OCI-LY3 (cell line): ENCODE measurements around the gene TSPAN3.

Experiments
- H2AFZ ChIP-seq: fragments of 200-600, 300-600 bp; shearing (Covaris generic); 2 replicates; pipeline ENCODE4 v1.6.0; 2014; ENCODE audit warnings: antibody characterized with exemption, low read depth, low read length
- H3K27ac ChIP-seq: fragments of 200-600, 300-600 bp; sonication (generic); 2 replicates; pipeline ENCODE4 v1.5.1; 2014; ENCODE audit warnings: mild to moderate bottlenecking, low read length, moderate library complexity, mixed read lengths
- H3K27me3 ChIP-seq: fragments of 200-600, 300-600 bp; sonication (generic); 2 replicates; pipeline ENCODE4 v1.6.1; 2014; ENCODE audit warnings: low read depth, low read length, mixed read lengths
- H3K36me3 ChIP-seq: fragments of 200-600, 300-600 bp; sonication (generic); replicated peaks from 2 replicates; pipeline ENCODE3; 2014; ENCODE audit warnings: low read depth, low read length, mixed read lengths
- H3K4me1 ChIP-seq: fragments of 300-600, 200-600 bp; sonication (generic); 2 replicates; pipeline ENCODE4 v1.6.1; 2014; ENCODE audit warnings: low read length, mixed read lengths
- H3K4me2 ChIP-seq: fragments of 200-600, 300-600 bp; sonication (generic); 2 replicates; pipeline ENCODE4 v1.6.1; 2014; ENCODE audit warnings: low read length, mixed read lengths
- H3K4me3 ChIP-seq: fragments of 300-600, 200-600 bp; sonication (generic); 2 replicates; pipeline ENCODE4 v1.5.1; 2014; ENCODE audit warnings: antibody characterized with exemption, mild to moderate bottlenecking, low read length, moderate library complexity
- H3K79me2 ChIP-seq: fragments of 300-600, 200-600 bp; shearing (Covaris generic); 2 replicates; pipeline ENCODE4 v1.6.1; 2014; ENCODE audit warnings: mild to moderate bottlenecking, low read length, mixed read lengths
- H3K9ac ChIP-seq: fragments of 300-600, 200-600 bp; shearing (Covaris generic); 2 replicates; pipeline ENCODE4 v1.6.0; 2014; ENCODE audit warnings: mild to moderate bottlenecking, low read length, moderate library complexity
- H3K9me3 ChIP-seq: fragments of 200-600, 300-600 bp; shearing (Covaris generic); 2 replicates; pipeline ENCODE4 v1.6.1; 2014; ENCODE audit warnings: low read length, mixed read lengths; ENCODE audit not compliant: insufficient read depth
- H4K20me1 ChIP-seq: fragments of 200-600, 300-600 bp; sonication (generic); 2 replicates; pipeline ENCODE4 v1.6.1; 2016; ENCODE audit warnings: low read length, mixed read lengths; ENCODE audit not compliant: insufficient read depth
- EZH2phosphoT487 ChIP-seq: fragments of 200-600 bp; shearing (Covaris generic); IDR thresholded peaks from 2 replicates; pipeline ENCODE4 v1.6.1; 2018; ENCODE audit warnings: antibody characterized with exemption, mixed run types, low read depth
- TF ChIP-seq, protein P1 (sequence below): fragments of 200-600, 300-600 bp; sonication (generic); IDR thresholded peaks from 2 replicates; pipeline ENCODE4 v1.5.1; 2014; ENCODE audit warnings: antibody characterized with exemption, low read length, low read depth

Gene TSPAN3

DNA sequence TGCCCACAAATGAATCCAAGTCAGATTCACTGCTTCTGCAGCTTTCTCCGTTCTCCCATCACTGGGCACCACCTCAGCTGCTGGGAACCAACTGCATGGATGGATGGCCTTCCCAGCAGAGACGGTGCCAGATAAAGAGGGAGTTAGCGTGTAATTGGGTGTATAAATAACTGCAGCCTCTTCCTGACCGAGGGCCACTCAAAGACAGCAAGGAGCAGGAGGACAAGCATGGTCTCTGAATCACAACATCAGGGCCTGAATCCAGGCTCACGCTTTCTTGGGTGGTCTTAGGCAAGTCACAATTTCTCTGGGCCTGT is 31.7 kb downstream of the TSPAN3 start:
- H3K27me3 ChIP-seq = no peaks in the 10 kb centered on the region
- no peaks in the 10 kb centered on the region for H3K9me3 ChIP-seq
- peaks cover 49% of the 10 kb centered on the region for H3K36me3 ChIP-seq
- H4K20me1 ChIP-seq = no peaks in the 10 kb centered on the region; the same call in 1 of the 2 replicates
- H2AFZ ChIP-seq = no peak overlapping the region
- no peaks in the 10 kb centered on the region for H3K79me2 ChIP-seq
- 0 out of 2 replicates have a peak, but pooled peaks cover 6% of the 10 kb centered on the region for H3K4me1 ChIP-seq
- H3K9ac ChIP-seq = no peak overlapping the region
- H3K27ac ChIP-seq = no peak overlapping the region
- H3K4me3 ChIP-seq = no peak overlapping the region
- no peak overlapping the region for H3K4me2 ChIP-seq
- TF ChIP-seq, protein P1, sequence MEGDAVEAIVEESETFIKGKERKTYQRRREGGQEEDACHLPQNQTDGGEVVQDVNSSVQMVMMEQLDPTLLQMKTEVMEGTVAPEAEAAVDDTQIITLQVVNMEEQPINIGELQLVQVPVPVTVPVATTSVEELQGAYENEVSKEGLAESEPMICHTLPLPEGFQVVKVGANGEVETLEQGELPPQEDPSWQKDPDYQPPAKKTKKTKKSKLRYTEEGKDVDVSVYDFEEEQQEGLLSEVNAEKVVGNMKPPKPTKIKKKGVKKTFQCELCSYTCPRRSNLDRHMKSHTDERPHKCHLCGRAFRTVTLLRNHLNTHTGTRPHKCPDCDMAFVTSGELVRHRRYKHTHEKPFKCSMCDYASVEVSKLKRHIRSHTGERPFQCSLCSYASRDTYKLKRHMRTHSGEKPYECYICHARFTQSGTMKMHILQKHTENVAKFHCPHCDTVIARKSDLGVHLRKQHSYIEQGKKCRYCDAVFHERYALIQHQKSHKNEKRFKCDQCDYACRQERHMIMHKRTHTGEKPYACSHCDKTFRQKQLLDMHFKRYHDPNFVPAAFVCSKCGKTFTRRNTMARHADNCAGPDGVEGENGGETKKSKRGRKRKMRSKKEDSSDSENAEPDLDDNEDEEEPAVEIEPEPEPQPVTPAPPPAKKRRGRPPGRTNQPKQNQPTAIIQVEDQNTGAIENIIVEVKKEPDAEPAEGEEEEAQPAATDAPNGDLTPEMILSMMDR = no peak
- TF ChIP-seq EZH2phosphoT487 = no peak

DNA sequence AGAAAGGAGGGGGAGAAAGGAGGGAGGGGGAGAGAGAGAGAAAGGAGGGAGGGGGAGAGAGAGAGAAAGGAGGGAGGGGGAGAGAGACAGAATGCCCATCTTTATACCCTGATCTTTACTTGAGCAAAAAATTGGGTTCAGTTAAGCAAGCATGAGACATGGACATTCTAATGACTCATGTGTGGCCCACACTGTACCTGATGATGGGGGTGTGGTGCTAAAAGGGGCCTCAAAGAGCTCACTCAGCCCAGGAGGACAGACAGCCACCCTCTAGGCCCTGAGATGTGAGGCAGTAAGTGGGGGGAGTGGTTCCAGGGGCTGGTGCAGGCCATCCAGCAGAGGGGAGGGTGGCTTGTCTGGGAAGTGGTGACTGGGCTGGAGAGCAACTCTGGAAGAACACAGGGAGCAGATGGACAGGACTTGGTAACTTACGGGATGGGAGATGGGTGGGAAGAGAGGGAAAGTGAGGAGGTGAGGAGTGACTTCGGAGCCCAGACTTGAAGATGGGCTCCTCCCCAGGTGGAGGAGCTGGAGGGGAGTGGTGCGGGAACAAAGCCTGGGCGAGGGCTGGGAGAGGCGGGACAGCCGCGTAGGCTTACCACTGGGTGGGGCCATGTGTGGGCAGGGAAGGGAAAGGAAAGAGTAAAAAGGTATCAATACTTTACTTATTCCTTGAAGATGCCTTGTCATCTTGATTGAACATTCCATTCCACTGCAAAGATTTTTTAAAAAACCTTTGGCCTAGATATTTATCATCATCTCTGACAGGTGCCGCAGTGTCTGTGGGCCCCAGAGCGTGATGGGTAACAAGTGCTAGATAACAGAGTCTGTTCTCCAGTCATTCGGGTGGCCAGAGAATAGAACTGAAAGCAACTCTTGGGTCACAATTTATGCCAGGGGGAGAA is 32.3 kb downstream of the TSPAN3 start:
- H3K27ac ChIP-seq = no peak overlapping the region
- H3K4me2 ChIP-seq = no peak overlapping the region
- no peak overlapping the region for H3K9ac ChIP-seq
- H3K27me3 ChIP-seq = no peaks in the 10 kb centered on the region
- TF ChIP-seq, protein P1 = no peak
- no peak for TF ChIP-seq EZH2phosphoT487
- H4K20me1 ChIP-seq = no peaks in the 10 kb centered on the region; the same call in 1 of the 2 replicates
- no peaks in the 10 kb centered on the region for H3K79me2 ChIP-seq
- peaks cover 43% of the 10 kb centered on the region for H3K36me3 ChIP-seq
- H3K9me3 ChIP-seq = no peaks in the 10 kb centered on the region
- H3K4me1 ChIP-seq = 0 out of 2 replicates have a peak, but pooled peaks cover 6% of the 10 kb centered on the region
- H3K4me3 ChIP-seq = no peak overlapping the region
- H2AFZ ChIP-seq = no peak overlapping the region

DNA sequence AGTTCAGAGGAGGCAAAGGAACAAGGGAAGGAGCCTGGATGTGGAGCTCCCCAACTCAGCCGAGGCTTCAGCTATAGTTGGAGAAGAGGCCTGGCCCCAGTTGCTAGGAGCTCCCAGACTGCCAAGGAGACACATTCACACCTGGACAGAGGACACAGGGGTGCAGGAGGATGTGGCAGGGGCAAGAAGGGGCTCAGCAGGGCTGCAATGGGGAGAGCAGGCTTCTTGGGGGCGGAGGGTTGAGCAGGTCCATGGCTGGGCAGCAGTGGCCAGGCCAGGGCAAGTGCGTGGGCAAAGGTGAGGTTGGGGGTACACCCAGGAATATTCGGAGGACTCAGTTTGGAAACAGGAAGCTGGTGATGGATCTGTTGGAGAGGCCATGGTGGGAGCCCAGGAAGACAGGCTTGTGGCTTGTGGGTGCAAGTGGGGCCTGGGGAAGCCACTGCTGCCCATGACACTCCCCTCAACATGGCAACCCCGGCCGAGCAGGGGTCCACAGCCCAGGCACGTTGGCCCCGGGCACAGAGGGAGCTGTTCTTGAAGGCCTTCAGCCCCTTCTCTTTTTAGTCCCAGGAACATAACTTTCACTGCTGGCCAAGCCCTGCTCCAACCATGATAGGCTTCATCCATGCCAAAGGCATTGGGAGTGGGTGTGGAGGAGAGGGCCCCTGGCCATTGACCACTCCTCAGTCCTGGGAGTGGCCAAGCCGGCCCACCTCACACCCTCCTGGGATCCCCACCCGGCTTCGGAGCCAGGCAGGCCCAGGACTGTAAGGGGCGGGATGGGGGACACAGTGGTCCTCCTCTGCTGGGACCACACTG is 33.3 kb downstream of the TSPAN3 start:
- Histone ChIP-seq H3K27me3 (no peaks in the 10 kb centered on the region), H3K4me2 (no peak overlapping the region), H3K36me3 (peaks cover 34% of the 10 kb centered on the region), H3K9me3 (no peaks in the 10 kb centered on the region), H3K4me1 (peaks cover 14% of the 10 kb centered on the region), H3K4me3 (no peak overlapping the region), H3K79me2 (no peaks in the 10 kb centered on the region), H3K9ac (no peak overlapping the region), H4K20me1 (no peaks in the 10 kb centered on the region; the same call in 1 of the 2 replicates), H3K27ac (no peak overlapping the region), H2AFZ (no peak overlapping the region)
- TF ChIP-seq, protein P1 = no peak
- no peak for TF ChIP-seq EZH2phosphoT487
